GM18873 (cell line): ENCODE data around the gene MOGAT2.
"Not testable (repeated sequence)": the region's sequence is repeated elsewhere in the genome, so short reads cannot be mapped to it uniquely, and the experiment has no call there.

Experiments used
- ATAC-seq: cut with Tn5 transposase; IDR thresholded peaks from one replicate; pipeline ENCODE4 v1.9.1; 2021; ENCODE audit warnings: mild to moderate bottlenecking, moderate library complexity, moderate number of reproducible peaks; ENCODE audit not compliant: unreplicated experiment, low FRiP score

MOGAT2 gene

GRCh38 chr11:75718419-75719339 lies 1.0 kb downstream of the MOGAT2 start:
- no peak for ATAC-seq

- ATAC-seq: no peak
Measured at GRCh38 chr11:75719340-75720239, 2.0 kb downstream of the MOGAT2 start.

GRCh38 chr11:75720639-75721038 lies 3.0 kb downstream of the MOGAT2 start:
- ATAC-seq: no peak

- ATAC-seq: no peak
Measured at GRCh38 chr11:75721852-75722668, 4.4 kb downstream of the MOGAT2 start.

- ATAC-seq: no peak
Measured at GRCh38 chr11:75722669-75723042, 5.0 kb downstream of the MOGAT2 start.

GRCh38 chr11:75725547-75726320 lies 8.1 kb downstream of the MOGAT2 start:
- ATAC-seq: no peak

GRCh38 chr11:75728992-75729391 lies 11.4 kb downstream of the MOGAT2 start:
- no peak for ATAC-seq

GRCh38 chr11:75731095-75731494 lies 13.5 kb downstream of the MOGAT2 start:
- no peak for ATAC-seq

GRCh38 chr11:75733071-75733430 lies 15.4 kb downstream of the MOGAT2 start:
- no peak for ATAC-seq

GRCh38 chr11:75733431-75734107 lies 15.9 kb downstream of the MOGAT2 start:
- ATAC-seq: no peak

- ATAC-seq: no peak
Measured at GRCh38 chr11:75734491-75735180, 17.0 kb downstream of the MOGAT2 start.

GRCh38 chr11:75735181-75735845 lies 17.7 kb downstream of the MOGAT2 start:
- no peak for ATAC-seq

GRCh38 chr11:75737314-75737713 lies 19.7 kb downstream of the MOGAT2 start:
- ATAC-seq: no peak

- no peak for ATAC-seq
Measured at GRCh38 chr11:75740681-75741080, 23.0 kb downstream of the MOGAT2 start.

GRCh38 chr11:75743159-75743558 lies 25.5 kb downstream of the MOGAT2 start:
- ATAC-seq: not testable (repeated sequence)

GRCh38 chr11:75743711-75744563 lies 26.3 kb downstream of the MOGAT2 start:
- ATAC-seq: no peak

- no peak for ATAC-seq
Measured at GRCh38 chr11:75745807-75746206, 28.2 kb downstream of the MOGAT2 start.
